ENCODE data around the gene XRCC1.
"Not testable (repeated sequence)": the region's sequence is repeated elsewhere in the genome, so short reads cannot be mapped to it uniquely, and the experiment has no call there.

The XRCC1 gene, protein sequence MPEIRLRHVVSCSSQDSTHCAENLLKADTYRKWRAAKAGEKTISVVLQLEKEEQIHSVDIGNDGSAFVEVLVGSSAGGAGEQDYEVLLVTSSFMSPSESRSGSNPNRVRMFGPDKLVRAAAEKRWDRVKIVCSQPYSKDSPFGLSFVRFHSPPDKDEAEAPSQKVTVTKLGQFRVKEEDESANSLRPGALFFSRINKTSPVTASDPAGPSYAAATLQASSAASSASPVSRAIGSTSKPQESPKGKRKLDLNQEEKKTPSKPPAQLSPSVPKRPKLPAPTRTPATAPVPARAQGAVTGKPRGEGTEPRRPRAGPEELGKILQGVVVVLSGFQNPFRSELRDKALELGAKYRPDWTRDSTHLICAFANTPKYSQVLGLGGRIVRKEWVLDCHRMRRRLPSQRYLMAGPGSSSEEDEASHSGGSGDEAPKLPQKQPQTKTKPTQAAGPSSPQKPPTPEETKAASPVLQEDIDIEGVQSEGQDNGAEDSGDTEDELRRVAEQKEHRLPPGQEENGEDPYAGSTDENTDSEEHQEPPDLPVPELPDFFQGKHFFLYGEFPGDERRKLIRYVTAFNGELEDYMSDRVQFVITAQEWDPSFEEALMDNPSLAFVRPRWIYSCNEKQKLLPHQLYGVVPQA

DNA sequence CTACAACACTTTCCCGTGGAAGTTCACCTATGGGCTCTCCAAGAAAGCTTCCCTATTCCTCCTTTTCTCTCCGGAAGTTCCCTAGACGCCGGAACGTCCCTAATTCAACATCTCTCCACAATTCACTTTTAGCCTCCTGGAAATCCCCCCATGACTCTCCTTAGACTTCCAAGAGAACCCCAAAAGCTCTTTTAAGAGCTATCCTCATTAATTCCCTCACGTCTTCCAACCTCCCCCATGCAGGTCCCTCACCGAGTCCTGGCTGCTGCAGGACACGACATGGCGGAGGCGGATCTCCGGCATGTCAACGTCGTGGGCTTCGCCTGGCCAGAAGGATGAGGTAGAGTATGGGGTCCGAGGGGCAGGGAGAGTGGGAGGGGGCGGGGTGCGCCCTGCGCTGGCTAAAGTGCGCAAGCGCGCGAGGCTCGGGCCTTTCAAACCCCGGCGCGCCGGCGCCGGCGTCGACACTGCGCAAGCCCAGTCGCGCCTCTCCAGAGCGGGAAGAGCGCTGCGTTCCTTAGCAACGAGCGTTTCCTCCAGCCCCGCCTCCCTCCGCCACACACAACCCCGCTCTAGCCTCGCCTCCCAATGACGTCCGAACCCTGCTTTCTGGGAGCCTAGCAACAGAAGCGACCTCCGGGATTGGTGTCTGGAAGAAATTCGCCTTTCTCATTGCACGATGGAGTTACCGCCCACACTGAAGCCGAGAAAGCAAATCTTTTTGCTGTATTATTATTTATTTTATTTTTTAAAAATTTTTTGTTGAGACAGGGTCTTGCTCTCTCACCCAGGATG is at the start of gene XRCC1, which contains the start of gene PINLYP:
XRCC1 (minus strand) TSS at position 372 of the 795 bp plus-strand sequence; CDS start at position 303, 69 bp downstream.
PINLYP (plus strand) TSS at position 646 of the 795 bp plus-strand sequence. CDS start 1,391 bp downstream, outside the sequence.
- DNase-seq: peak; percentile 82 to 92 (median 84)

DNA sequence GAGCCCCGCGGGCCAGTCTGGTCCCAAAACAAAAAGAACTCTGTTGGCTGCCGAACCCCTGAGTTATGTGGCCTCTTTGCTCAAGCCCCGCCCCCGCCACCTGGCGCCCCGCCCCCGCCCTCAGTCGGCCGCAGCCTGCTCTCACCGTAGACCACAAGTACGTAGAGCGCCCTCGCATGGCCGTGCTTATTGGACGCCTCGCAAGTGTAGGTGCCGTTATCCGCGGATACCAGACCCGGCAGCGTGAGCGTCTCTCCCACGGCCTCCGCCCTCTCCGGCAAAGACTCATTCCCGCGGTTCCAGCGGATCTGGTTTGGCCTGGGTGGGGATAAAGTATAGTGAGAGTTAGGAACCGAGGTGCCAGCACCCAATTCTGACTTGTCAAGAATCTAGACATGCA is 49.6 kb upstream of the XRCC1 start:
- peak; percentile 47 to 84 (median 75) for DNase-seq

DNA sequence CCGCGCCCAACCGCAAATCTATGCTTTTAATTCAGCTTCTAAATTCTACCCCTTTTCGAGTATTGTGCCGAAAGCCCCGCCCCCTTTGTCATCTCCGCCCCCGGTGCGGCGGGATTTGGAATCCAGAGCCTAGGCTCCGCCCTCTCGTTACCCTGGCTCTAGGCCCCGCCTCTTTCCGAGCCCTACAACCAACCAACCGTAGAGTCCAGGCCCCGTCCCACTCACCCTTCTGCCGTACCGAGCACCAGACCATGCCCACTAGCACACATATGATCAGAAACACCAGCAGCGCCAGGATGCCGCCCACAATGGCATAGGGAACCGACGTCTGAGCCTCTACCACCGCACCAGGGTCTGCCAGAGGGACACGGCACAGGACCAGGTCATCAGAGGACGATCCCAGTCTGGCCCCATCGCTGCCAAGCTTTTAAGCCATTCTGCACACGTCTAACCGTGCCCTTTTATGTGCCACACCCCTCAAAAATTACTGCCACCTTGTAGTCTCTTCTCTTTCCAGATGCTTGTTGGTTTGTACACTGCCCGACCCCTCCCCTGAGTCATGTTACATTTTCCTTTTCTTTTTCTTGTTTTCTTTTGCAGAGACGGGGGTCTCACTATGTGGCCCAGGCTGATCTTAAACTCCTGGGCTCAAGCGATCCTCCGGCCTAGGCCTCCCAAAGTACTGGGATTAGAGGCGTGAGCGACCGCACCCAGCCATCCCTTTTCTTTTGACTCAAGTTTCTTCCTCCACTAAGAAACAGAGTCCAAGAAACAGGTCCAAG is 48.8 kb upstream of the XRCC1 start:
- no peak for DNase-seq

DNA sequence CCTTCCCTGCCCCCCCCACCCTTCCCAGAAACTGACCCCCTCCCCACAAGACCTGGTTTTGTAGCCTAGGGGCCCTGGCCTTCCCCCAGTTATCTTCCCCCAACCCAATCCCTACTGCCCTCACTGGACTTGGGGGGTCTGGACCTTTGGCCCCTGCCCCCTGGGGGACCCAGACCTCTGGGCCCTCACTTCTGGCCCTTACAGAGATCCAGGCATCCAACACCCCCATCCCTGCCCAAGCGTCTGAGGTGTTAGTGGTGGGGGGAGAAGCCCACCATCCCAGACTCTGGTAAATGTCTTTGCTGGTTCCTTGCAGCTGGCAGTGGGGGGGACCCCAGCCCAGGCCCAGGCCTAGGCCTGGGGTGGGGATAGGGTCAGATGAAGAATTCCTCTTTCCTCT is 47.6 kb upstream of the XRCC1 start:
- DNase-seq: no peak

DNA sequence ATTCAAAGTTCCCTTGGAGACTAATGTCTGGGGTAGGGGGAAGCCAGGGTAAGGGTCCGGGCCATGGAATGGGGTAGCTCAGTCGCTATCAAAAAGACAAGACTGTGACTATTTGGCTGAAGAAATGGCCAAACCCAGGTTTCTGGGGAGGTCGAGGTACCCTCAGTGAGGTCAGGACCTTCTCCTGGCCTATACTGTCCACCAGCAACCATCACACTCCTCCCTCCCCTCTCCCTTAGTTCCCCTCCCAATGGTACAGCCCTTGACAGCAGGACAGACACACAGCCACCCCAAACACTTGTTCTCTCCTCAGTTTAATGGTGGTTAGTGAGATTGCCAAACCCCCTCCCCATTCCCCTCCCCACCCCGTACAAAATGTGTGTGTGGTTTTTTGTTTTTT is 46.7 kb upstream of the XRCC1 start:
- DNase-seq: no peak

DNA sequence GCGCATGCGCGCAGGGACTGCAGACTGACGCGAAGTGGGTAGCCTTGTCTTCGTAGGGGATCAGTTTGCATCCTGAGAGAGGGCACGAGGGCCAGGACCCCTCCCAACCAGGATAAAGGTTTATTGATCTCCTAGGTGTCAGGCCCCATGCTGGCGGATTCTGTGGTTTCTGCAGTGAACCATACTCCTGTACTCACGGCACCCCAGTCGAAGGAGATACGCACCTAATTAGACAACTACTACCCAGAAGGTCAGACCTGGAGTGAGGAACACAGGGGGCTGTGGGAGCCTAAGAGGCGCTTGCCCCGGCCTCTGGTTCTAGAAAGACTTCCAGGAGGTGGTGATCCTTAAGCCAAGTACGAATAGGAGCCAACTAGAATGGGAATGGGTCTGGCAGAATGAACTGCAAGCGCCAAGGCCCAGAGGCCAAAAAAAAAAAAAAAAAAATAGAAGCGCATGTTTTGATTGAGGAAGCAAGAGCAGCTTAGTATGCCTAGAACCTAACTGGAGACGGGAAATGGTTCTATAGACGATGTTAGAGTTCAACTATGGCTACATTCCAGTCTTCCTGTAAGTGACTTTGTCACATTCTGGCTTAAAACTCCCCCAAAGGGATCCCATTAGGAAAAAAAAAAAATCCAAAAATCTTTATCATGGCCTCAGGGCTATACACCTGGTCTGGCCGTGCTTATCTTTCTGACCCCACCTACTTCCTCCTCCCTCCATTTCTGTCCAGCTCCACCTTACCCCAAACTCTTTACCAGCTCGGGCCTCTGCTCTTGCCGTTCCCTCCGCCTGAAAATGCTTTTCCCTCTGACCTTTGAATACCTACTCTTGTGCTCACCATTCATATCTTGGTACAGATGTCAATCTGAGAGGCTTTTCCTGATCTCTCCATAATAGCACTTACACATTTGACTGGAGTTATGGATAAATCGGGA is 45.0 kb upstream of the XRCC1 start:
- DNase-seq: peak in 1 of 4 experiments; percentile 76

DNA sequence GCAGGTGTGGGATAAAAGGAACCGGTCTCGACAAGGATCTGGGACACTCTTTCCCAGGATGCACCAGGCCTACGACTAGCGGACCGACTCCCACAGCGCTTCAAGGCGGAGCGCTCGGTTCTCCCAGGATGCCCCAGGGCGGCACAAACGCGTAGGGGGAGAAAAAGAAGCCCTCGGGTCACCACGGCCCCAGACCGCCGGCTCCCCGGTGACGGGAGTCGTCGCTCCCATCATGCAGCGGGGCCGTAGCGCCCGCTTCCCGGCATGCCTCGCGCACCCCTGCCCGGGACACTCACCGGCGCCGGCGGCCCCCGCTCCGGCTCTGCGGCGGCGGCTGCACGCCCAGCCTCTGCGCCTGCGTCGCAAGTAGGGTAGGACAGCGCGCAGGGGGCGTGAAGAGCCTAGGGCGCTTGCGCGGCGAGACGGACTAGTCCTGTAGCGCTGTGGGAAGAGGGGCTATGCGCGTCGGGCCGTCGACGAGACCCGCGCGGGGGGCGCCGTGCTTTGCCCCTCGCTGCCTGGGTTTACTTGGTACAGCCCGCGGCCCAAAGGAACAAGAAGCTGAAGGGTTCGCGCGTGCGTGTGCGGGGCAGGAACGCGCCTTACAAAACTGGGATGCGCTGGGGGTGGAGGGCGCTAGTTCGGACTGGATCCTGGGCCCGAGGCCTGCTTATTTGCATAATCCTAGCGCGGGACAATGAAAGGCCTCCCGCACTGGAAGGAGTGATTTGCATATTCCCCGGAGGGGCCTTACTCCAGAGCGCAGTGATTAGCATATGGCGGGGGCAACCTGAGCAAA is 44.1 kb upstream of the XRCC1 start, which contains the start of gene ZNF428:
ZNF428 (minus strand) TSS at position 368 of the 799 bp plus-strand sequence. CDS start 5,325 bp downstream, outside the sequence.
- DNase-seq: peak; percentile 61 to 80 (median 73)

DNA sequence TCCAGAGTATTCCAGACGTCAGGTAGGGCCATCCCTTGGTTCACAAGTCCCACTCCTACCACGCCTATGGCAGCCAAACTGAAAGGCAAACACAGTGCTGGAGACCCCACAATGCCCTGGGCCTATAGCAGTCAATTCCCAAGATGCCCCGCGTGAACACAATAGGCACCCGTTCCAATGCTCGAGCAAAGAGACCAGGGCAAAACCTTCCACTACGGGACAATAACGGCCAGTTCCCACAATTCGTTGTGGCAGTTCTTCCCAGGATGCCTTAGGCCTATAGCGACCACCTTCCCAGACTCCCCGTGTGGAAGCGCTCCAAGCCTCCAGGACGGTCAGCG is 43.6 kb upstream of the XRCC1 start:
- peak in 1 of 4 experiments; percentile 12 for DNase-seq

DNA sequence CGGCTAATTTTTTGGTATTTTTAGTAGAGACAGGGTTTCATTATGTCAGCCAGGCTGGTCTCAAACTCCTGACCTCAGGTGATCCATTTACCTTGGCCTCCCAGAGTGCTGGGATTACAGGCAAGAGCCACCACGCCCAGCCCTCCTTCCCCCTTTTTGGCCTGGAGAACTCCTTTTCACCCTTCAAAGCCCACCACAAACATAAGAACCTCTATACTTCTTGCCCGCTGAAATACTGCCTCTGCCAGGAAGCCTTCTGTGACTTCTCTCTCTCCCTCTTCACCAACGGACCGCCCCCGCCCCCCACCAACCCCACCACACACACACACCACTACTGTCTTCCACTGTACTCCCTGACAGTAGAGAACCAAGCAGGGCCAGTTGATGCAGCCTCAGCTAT is 41.6 kb upstream of the XRCC1 start:
- no peak for DNase-seq

DNA sequence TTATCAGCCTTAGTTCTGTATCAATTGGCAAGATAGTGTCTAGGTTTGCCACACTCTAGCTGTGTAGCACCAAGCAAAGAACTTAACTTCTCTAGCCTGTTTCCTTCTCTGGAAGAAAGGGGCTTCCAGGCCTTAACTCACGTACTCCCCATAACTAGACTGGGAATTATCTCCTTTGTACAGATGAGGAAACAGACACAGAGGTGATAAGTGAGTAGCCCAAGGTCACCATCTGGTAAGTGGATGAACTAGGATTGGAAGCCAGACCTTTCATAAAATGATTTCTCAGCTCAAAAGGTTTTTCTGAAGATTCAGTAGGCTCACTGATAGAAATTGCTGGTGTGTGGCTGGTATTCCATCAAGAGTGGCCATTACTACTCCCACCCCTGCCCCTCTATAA is 41.0 kb upstream of the XRCC1 start:
- DNase-seq: no peak

DNA sequence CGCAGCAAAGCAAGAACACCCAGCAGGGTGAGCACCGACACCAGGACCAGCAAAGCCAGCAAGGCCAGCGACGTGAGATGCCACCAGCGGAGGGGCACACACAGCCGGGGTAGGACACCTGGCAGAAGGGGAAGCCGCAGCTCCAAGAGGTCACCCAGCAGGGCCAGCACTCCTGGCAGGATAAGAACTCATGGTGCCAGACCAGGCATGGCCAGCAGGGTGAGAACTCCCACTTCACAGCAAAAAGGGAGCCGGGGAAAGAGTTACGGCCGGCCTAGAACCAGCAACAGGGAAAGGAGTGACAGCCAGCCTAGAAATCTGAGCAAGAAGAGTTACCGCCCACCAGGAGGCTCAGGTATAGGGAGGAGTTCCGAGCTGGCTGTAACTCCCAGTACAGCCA is 37.0 kb upstream of the XRCC1 start:
- DNase-seq: no peak

DNA sequence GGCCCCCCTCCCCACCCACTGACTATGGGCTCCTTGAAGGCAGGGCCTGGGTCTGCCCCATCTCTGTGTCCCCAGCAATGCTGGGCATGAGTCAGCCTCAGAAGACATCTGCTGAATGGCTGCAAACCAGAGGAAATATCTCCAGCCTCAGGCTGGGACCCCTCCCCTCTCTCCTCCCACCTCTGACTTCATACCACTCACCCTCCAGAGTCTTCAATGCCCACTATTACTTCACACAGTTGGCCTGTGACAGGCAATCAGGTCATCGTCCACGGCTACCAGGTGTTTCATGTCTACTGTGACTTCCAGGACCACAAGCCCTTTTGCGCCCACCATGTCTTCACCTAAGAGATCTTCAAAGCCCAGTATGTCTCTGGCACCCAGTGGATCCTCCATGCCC is 36.5 kb upstream of the XRCC1 start, which contains the start of gene SRRM5:
SRRM5 (plus strand) TSS at position 301 of the 400 bp plus-strand sequence; CDS start at position 335, 34 bp downstream.
- no peak for DNase-seq

DNA sequence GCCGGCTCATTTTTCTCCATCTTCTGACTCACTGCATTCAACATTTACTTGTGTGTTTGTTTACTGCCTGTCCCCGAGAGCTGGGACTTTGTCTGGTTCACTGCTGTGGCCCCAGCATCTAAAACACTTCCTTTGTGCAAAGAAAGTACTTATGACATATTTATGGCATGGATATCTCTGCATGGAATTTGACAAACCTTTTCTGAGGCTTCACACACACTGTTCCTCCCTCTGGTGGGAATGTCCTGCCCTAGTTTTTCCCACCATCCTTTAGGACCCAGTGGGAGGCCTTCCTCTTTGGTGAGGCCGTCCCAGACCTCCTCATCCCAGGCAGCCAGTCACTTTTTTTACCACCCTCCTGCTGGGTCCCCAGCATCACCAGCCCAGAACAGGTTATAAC is 35.2 kb upstream of the XRCC1 start:
- DNase-seq: no peak

DNA sequence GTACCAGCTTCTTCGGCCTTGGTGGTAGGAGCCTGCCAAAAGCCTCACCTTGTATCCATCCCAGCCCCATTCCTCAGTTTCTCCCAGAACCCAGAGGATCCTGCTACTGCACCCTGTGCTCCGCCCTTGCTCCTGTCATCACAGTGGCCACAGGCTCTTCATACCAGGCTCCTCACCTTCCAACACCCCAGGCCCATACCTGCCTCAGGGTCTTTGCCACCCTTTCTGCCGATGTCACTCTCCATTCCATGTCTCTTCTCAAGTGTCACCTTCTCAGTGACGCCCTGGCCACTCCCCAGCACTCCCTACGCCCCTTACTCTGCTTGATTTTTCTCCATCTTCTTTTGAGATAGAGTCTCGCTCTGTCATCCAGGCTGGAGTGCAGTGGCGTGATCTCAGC is 34.5 kb upstream of the XRCC1 start:
- no peak for DNase-seq

DNA sequence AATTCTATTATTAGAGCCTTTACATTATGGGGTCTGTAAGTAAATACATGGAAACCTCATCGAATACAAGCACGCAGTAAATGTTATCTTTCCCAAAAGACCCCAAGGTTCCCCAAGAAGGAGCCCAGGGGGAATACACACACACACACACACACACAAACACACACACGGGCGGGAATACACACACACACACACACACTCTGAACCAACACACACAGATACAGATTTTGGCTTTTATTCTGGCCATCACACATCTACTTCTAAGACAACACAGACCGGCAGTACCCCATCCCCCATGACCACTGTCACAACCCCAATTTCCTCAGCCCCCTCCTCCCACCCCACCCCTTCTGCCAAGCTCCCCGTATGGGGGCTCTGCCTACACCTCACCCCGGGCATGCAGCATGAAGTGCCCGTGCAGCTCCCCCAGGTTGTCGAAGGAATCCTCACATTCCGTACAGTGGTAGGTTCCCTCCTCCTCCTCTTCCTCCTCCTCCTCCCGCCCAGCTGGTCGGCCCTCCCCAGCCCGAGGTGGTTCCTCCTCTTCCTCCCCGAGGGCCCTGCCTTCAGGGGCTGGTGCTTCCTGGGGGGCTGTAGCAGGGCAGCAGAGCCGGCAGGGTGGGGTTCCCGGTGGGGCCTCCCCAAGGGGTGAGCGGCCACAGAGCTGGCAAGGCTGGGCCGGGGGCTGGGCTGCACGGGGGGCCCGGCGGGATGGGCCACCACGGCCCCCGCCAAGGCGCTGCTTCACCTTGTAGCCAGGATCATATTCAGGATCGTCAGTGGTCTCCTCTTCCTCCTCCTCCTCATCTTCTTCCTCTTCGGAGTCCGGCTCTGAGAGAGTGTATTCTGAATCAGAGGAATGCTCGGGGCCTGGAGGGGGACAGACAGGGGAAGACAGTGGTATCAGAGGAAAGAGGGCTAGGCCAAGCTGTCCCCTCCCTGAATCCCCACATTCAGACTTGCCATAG is 32.2 kb upstream of the XRCC1 start:
- no peak for DNase-seq

DNA sequence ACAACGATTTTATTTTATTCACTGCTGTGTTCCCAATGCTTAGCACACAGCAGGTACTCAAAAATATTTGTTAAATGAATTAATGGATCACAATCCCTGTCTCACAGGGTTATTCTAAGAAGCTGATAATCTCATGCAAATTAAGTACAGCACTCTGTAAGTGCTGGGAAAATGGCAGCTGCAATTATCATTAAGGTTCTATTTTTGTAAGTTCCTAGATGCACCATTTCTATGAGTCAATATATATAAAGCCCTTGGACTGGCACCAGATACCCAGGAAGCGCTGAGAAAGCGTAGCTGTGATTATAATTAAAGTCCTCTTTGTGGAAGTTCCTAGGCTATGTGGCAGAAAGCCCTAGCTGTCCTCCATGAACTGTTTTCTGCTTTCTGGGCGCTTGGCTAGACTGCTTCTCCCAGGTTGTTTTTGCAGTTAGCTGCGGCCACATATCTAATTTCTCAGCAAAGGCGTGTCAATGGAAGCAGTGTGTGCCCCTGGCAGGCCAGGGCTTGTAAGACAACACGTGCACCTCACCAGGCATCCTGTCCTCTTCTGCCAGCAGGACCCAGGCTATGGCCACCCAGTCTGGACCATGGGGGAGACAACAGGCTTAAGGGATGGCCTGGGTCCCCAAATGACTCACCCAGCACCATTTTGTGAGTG is 31.4 kb upstream of the XRCC1 start:
- DNase-seq: no peak

DNA sequence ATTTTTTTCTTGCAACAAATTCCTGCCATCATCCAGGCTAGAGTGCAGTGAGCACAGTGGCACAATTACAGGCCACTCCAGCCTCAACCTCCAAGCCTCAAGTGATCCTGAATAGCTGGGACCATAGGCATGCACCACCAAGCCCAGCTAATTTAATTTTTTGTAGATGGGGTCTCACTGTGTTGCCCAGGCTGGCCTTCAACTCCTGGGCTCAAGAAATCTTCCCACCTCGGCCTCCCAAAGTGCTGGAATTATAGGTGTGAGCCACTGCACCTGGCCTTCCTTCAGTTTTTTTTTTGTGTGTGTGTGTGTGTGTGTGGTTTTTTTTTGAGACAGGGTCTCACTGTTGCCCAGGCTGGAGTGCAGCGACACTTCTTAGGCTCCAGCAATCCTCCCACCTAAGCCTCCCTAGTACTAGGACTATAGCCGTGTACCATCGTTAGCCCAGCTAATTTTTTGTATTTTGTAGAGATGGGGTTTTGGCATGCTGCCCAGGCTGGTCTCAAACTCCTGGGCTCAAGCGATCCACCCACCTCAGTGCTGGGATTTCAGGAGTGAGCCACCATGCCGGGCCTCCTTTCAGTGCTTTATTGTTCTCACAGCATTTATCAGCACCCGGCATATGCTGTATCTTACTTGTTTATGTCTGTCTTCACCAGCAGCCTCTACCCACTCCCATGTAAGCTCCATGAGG is 30.7 kb upstream of the XRCC1 start:
- DNase-seq: no peak

DNA sequence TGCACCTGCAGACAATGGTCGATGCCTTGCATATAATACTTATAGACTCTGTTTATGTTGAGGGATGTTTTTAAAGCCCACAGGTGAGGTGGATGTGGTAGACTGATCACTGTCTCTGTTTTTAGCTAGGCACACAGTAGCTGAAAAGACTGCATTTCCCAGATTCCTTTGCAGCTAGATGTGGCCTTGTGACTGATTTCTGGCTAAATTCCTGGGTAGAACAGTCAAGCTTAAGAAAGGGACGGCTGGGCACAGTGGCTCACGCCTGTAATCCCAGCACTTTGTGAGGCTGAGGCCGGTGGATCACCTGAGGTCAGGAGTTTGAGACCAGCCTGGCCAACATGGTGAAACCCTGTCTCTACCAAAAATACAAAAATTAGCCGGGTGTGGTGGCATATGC is 25.0 kb upstream of the XRCC1 start:
- not testable (repeated sequence) for DNase-seq

Data from activated naive CD4-positive, alpha-beta T cell (primary cell).